ENCODE data around the gene ZNF697. TPM values are rescaled to one million over a fixed set of nuclear protein-coding genes. Genes with fewer than 3 reads are reported as not detected.

ZNF697 gene
- total and polyA plus RNA-seq, 4 donors = 2.3 to 22.2 (median 5.0) TPM

GRCh38 chr1:119633575-119633974 lies 14.5 kb downstream of the ZNF697 start:
- H3K9ac ChIP-seq (ENCODE audit: insufficient read depth in 1 of 2, low read length in 2 of 2) = no peak overlapping the region
- peaks cover 19 to 97% (median 53%) of the 10 kb centered on the region in 5 donors for H3K4me1 ChIP-seq (ENCODE audit: control insufficient read depth in 5 of 5, insufficient read depth in 5 of 5, low read length in 5 of 5)
- no peaks in the 10 kb centered on the region for H3K27me3 ChIP-seq (ENCODE audit: control insufficient read depth in 3 of 3, insufficient read depth in 3 of 3, low read length in 2 of 3)
- H3K4me3 ChIP-seq = no peak overlapping the region
- 85 to 89% methylated on average over 2 of the region's 2 CpGs for WGBS, 2 donors
- peak overlapping the region in 1 of 2 donors; percentile 55 for H3K27ac ChIP-seq (ENCODE audit: low read depth in 1 of 2, low read length in 1 of 2)
- H3K9me3 ChIP-seq (ENCODE audit: control insufficient read depth in 4 of 4, insufficient read depth in 3 of 4, low read length in 3 of 4) = no peaks in the 10 kb centered on the region
- no peak for TF ChIP-seq CTCF (IDR thresholded peaks at IDR 0.05; ENCODE audit: control extremely low read depth, extremely low read depth)
- ATAC-seq (ENCODE audit: insufficient read depth, low FRiP score) = no peak
- peaks cover 0 to 3% (median 0%) of the 10 kb centered on the region in 4 donors for H3K36me3 ChIP-seq (ENCODE audit: control insufficient read depth in 4 of 4, insufficient read depth in 4 of 4, low read length in 4 of 4)
- DNase-seq = no peak

- TF ChIP-seq CTCF (IDR thresholded peaks at IDR 0.05; ENCODE audit: control extremely low read depth, extremely low read depth) = no peak
- Histone ChIP-seq H3K27me3 (ENCODE audit: control insufficient read depth in 3 of 3, insufficient read depth in 3 of 3, low read length in 2 of 3) (no peaks in the 10 kb centered on the region), H3K4me3 (no peak overlapping the region), H3K9ac (ENCODE audit: insufficient read depth in 1 of 2, low read length in 2 of 2) (no peak overlapping the region), H3K9me3 (ENCODE audit: control insufficient read depth in 4 of 4, insufficient read depth in 3 of 4, low read length in 3 of 4) (no peaks in the 10 kb centered on the region), H3K4me1 (ENCODE audit: control insufficient read depth in 5 of 5, insufficient read depth in 5 of 5, low read length in 5 of 5) (peaks cover 18 to 91% (median 55%) of the 10 kb centered on the region in 5 donors), H3K27ac (ENCODE audit: low read depth in 1 of 2, low read length in 1 of 2) (peak overlapping the region in 1 of 2 donors; percentile 94), H3K36me3 (ENCODE audit: control insufficient read depth in 4 of 4, insufficient read depth in 4 of 4, low read length in 4 of 4) (peaks cover 0 to 3% (median 0%) of the 10 kb centered on the region in 4 donors)
- ATAC-seq (ENCODE audit: insufficient read depth, low FRiP score) (no peak), DNase-seq (no peak)
- WGBS, 2 donors = 66 to 69% methylated on average over 4 of the region's 4 CpGs
Measured at GRCh38 chr1:119632841-119633240, 15.2 kb downstream of the ZNF697 start.

GRCh38 chr1:119632103-119632490 lies 16.0 kb downstream of the ZNF697 start:
- 53 to 62% methylated on average over 5 of the region's 5 CpGs for WGBS, 2 donors
- DNase-seq = no peak

More at GRCh38 chr1:119632103-119632490, 16.0 kb downstream of the ZNF697 start:
- Histone ChIP-seq H3K27ac (ENCODE audit: low read depth in 1 of 2, low read length in 1 of 2) (peak overlapping the region; percentile 94), H3K4me3 (no peak overlapping the region), H3K4me1 (ENCODE audit: control insufficient read depth in 5 of 5, insufficient read depth in 5 of 5, low read length in 5 of 5) (peaks cover 20 to 91% (median 60%) of the 10 kb centered on the region in 5 donors), H3K9ac (ENCODE audit: insufficient read depth in 1 of 2, low read length in 2 of 2) (no peak overlapping the region), H3K27me3 (ENCODE audit: control insufficient read depth in 3 of 3, insufficient read depth in 3 of 3, low read length in 2 of 3) (no peaks in the 10 kb centered on the region), H3K36me3 (ENCODE audit: control insufficient read depth in 4 of 4, insufficient read depth in 4 of 4, low read length in 4 of 4) (peaks cover 0 to 3% (median 0%) of the 10 kb centered on the region in 4 donors), H3K9me3 (ENCODE audit: control insufficient read depth in 4 of 4, insufficient read depth in 3 of 4, low read length in 3 of 4) (no peaks in the 10 kb centered on the region)
- TF ChIP-seq CTCF (IDR thresholded peaks at IDR 0.05; ENCODE audit: control extremely low read depth, extremely low read depth) = no peak
- no peak for ATAC-seq (ENCODE audit: insufficient read depth, low FRiP score)

Measured in lung (tissue), 12 donors.